Measurements from ENCODE around the gene ARHGEF11. TPM values are rescaled to one million over a fixed set of nuclear protein-coding genes. Genes with fewer than 3 reads are reported as not detected.

ARHGEF11 gene
- total and polyA plus RNA-seq, 9 of the 15 experiments (the other 6 are each of a cell fraction or from before 2014, with no cell fraction given) = 0.14 to 15.5 (median 9.0) TPM

DNA sequence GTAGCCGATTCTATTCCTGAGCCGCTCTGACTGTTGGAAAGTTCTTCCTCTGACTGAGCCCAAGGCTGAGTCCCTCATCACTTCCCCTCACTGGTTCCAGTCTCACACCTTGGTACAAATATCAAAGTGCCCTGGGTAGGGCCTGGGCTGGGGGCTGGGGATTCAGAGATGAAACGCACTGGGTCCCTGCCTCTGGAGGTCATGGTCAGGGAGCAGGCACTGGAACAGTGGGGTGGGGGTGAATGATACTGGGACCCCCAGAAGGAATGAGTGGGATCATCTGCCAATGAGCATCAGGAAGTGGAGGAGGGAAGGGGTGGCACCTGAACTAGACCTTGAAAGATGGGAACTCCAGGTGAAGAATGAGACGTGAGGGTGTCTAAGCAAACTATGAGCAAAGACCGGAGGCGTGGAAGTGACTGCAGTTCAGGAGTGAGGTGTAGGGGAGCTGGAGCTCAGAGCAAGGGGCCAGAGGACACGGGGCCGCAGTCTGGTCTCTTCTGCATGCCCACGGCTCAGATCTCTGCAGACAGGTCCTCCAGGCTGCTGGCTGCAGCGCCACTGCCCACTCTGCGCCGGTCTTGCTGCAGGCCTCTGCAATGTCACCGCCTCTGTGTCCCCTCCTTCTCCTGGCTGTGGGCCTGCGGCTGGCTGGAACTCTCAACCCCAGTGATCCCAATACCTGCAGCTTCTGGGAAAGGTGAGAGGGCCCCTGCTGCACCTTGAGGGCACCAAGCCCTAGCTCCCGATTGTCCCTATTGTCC lies 142.0 kb downstream of the ARHGEF11 start:
- in situ Hi-C loops (cut with MboI) = no loop called here
- ChIA-PET CTCF (ENCODE audit: low intra/inter-chr PET ratio) (no interaction called here), POLR2A (interaction anchor here (0.6 kb wide), 1 partner anchor 9 kb away, joined by 3 read pairs; no protein-coding TSS in a partner anchor)
- H3K36me3 ChIP-seq (ENCODE audit: control insufficient read depth, insufficient read depth, low read length) = no peaks in the 10 kb centered on the region
- H2AFZ ChIP-seq (ENCODE audit: low read depth, low read length) = no peak overlapping the region
- FAIRE-seq = no peak
- no peak overlapping the region for H3K27ac ChIP-seq (ENCODE audit: extremely low read depth, low read depth, low read length)
- no peaks in the 10 kb centered on the region for H3K27me3 ChIP-seq (ENCODE audit: control insufficient read depth in 2 of 2, insufficient read depth in 2 of 2, low read length in 2 of 2)
- H3K4me2 ChIP-seq (ENCODE audit: insufficient read depth, low read length) = no peak overlapping the region
- WGBS (ENCODE audit: insufficient coverage, low coverage, missing lambda C conversion rate) = 56% methylated on average over 15 of the region's 15 CpGs
- DNase-seq (ENCODE audit: extremely low read depth in 1 of 4, low spot score in 3 of 4) = no peak
- intact Hi-C loops (cut with micrococcal nuclease) = no loop called here
- ATAC-seq = no peak
- peak overlapping the region in 1 of 2 experiments; percentile 39; a peak in 2 of 4 replicates for H3K9ac ChIP-seq (ENCODE audit: insufficient read depth in 1 of 2, low read depth in 2 of 2, low read length in 2 of 2)
- no peaks in the 10 kb centered on the region for H3K79me2 ChIP-seq (ENCODE audit: control insufficient read depth, insufficient read depth, low read length)
- H4K20me1 ChIP-seq (replicated peaks; ENCODE audit: control insufficient read depth, insufficient read depth, low read length) = no peaks in the 10 kb centered on the region
- BruUV-seq (replicated peaks) = no TSS peak
- H3K4me3 ChIP-seq = no peak overlapping the region
- peaks cover 26 to 50% of the 10 kb centered on the region in 2 experiments for H3K4me1 ChIP-seq (replicated peaks in 1 of 2; ENCODE audit: control insufficient read depth in 2 of 2, insufficient read depth in 2 of 2, low read length in 2 of 2)
- no peaks in the 10 kb centered on the region for H3K9me3 ChIP-seq (replicated peaks; ENCODE audit: control insufficient read depth, insufficient read depth, low read depth, low read length)
- peaks cover 4% of the 10 kb centered on the region for H3K9me1 ChIP-seq (ENCODE audit: control insufficient read depth, insufficient read depth, low read length)
- TF ChIP-seq, protein P1, sequence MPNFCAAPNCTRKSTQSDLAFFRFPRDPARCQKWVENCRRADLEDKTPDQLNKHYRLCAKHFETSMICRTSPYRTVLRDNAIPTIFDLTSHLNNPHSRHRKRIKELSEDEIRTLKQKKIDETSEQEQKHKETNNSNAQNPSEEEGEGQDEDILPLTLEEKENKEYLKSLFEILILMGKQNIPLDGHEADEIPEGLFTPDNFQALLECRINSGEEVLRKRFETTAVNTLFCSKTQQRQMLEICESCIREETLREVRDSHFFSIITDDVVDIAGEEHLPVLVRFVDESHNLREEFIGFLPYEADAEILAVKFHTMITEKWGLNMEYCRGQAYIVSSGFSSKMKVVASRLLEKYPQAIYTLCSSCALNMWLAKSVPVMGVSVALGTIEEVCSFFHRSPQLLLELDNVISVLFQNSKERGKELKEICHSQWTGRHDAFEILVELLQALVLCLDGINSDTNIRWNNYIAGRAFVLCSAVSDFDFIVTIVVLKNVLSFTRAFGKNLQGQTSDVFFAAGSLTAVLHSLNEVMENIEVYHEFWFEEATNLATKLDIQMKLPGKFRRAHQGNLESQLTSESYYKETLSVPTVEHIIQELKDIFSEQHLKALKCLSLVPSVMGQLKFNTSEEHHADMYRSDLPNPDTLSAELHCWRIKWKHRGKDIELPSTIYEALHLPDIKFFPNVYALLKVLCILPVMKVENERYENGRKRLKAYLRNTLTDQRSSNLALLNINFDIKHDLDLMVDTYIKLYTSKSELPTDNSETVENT (CRISPR knock-in tag; IDR thresholded peaks at IDR 0.05) = no peak
- TF ChIP-seq ZNF785 (CRISPR knock-in tag; IDR thresholded peaks at IDR 0.05) (no peak), ELF4 (CRISPR knock-in tag; IDR thresholded peaks at IDR 0.05) (no peak), NCOA1 (IDR thresholded peaks at IDR 0.05; ENCODE audit: low read depth) (no peak), MTF1 (CRISPR knock-in tag; IDR thresholded peaks at IDR 0.05; ENCODE audit: borderline replicate concordance) (no peak), PHF20 (IDR thresholded peaks at IDR 0.05; ENCODE audit: partially characterized antibody) (no peak)
- TF ChIP-seq, protein P2, sequence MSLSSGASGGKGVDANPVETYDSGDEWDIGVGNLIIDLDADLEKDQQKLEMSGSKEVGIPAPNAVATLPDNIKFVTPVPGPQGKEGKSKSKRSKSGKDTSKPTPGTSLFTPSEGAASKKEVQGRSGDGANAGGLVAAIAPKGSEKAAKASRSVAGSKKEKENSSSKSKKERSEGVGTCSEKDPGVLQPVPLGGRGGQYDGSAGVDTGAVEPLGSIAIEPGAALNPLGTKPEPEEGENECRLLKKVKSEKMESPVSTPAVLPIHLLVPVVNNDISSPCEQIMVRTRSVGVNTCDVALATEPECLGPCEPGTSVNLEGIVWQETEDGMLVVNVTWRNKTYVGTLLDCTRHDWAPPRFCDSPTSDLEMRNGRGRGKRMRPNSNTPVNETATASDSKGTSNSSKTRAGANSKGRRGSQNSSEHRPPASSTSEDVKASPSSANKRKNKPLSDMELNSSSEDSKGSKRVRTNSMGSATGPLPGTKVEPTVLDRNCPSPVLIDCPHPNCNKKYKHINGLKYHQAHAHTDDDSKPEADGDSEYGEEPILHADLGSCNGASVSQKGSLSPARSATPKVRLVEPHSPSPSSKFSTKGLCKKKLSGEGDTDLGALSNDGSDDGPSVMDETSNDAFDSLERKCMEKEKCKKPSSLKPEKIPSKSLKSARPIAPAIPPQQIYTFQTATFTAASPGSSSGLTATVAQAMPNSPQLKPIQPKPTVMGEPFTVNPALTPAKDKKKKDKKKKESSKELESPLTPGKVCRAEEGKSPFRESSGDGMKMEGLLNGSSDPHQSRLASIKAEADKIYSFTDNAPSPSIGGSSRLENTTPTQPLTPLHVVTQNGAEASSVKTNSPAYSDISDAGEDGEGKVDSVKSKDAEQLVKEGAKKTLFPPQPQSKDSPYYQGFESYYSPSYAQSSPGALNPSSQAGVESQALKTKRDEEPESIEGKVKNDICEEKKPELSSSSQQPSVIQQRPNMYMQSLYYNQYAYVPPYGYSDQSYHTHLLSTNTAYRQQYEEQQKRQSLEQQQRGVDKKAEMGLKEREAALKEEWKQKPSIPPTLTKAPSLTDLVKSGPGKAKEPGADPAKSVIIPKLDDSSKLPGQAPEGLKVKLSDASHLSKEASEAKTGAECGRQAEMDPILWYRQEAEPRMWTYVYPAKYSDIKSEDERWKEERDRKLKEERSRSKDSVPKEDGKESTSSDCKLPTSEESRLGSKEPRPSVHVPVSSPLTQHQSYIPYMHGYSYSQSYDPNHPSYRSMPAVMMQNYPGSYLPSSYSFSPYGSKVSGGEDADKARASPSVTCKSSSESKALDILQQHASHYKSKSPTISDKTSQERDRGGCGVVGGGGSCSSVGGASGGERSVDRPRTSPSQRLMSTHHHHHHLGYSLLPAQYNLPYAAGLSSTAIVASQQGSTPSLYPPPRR (CRISPR knock-in tag; IDR thresholded peaks at IDR 0.05; ENCODE audit: borderline replicate concordance) = no peak
- TF ChIP-seq, protein P3, sequence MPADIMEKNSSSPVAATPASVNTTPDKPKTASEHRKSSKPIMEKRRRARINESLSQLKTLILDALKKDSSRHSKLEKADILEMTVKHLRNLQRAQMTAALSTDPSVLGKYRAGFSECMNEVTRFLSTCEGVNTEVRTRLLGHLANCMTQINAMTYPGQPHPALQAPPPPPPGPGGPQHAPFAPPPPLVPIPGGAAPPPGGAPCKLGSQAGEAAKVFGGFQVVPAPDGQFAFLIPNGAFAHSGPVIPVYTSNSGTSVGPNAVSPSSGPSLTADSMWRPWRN (IDR thresholded peaks at IDR 0.05; ENCODE audit: low read depth) = no peak

Measured in K562 (cell line).